Keratinocyte (primary cell): ENCODE results near the gene SLC8A3. TPM values are rescaled to one million over a fixed set of nuclear protein-coding genes. Genes with fewer than 3 reads are reported as not detected.

Source experiments
- DNase-seq: peaks from one replicate; pipeline ENCODE4 v3.0.0-alpha.2; 2011; ENCODE audit warnings: low read depth, missing footprints, low spot score
- FAIRE-seq: peaks from 2 replicates; lab custom pipeline; 2011; peaks lifted over from hg19 to GRCh38; lab: Jason Lieb, UNC
- H2AFZ ChIP-seq: 2 replicates; pipeline ENCODE4 v1.6.0; 2012; ENCODE audit warnings: low read length, control low read depth, inconsistent platforms; ENCODE audit not compliant: control insufficient read depth
- H3K27ac ChIP-seq: 2 replicates; pipeline ENCODE4 v1.5.1; 2011; ENCODE audit warnings: low read length; ENCODE audit not compliant: control insufficient read depth, insufficient read depth
- H3K27me3 ChIP-seq: 3 replicates; pipeline ENCODE4 v1.6.0; 2011; ENCODE audit warnings: low read length; ENCODE audit not compliant: control insufficient read depth, insufficient read depth; ENCODE audit errors: extremely low read depth
- H3K36me3 ChIP-seq, 2 experiments: 2 replicates in 1 of 2; 3 replicates in 1 of 2; pipeline ENCODE4 v1.5.1; 2011; ENCODE audit warnings: low read length in 2 of 2, mild to moderate bottlenecking in 1 of 2; ENCODE audit not compliant: control insufficient read depth in 2 of 2, insufficient read depth in 2 of 2; ENCODE audit errors: extremely low read depth in 1 of 2
- H3K4me1 ChIP-seq: 3 replicates; pipeline ENCODE4 v1.5.1; 2011; ENCODE audit warnings: low read length; ENCODE audit not compliant: control insufficient read depth, insufficient read depth; ENCODE audit errors: extremely low read depth
- H3K4me2 ChIP-seq: 3 replicates; pipeline ENCODE4 v1.6.0; 2011; ENCODE audit warnings: low read depth, low read length; ENCODE audit not compliant: control insufficient read depth, insufficient read depth; ENCODE audit errors: extremely low read depth
- H3K4me3 ChIP-seq, 3 experiments: fragments of 200-600 bp in 1 of 3; sonication (generic) in 1 of 3; 2 replicates in 2 of 3; 3 replicates in 1 of 3; pipeline ENCODE4 v1.5.1; 2011 to 2016; ENCODE audit warnings: low read length in 3 of 3, mild to moderate bottlenecking in 3 of 3, control low read depth in 2 of 3, inconsistent platforms in 1 of 3, low read depth in 1 of 3, mixed read lengths in 1 of 3, mixed run types in 1 of 3, moderate library complexity in 1 of 3; ENCODE audit not compliant: control insufficient read depth in 2 of 3, insufficient read depth in 2 of 3; ENCODE audit errors: extremely low read depth in 1 of 3
- H3K79me2 ChIP-seq: 2 replicates; pipeline ENCODE4 v1.6.0; 2012; ENCODE audit warnings: low read length; ENCODE audit not compliant: control insufficient read depth, insufficient read depth
- H3K9ac ChIP-seq: 3 replicates; pipeline ENCODE4 v1.6.0; 2011; ENCODE audit warnings: low read length; ENCODE audit not compliant: control insufficient read depth, insufficient read depth; ENCODE audit errors: extremely low read depth
- H3K9me1 ChIP-seq: 3 replicates; pipeline ENCODE4 v1.6.0; 2011; ENCODE audit warnings: low read length; ENCODE audit not compliant: control insufficient read depth, insufficient read depth; ENCODE audit errors: extremely low read depth
- H3K9me3 ChIP-seq: 2 replicates; pipeline ENCODE4 v1.5.1; 2012; ENCODE audit warnings: low read depth, low read length; ENCODE audit not compliant: control insufficient read depth
- H4K20me1 ChIP-seq: 3 replicates; pipeline ENCODE4 v1.6.0; 2011; ENCODE audit warnings: low read length; ENCODE audit not compliant: control insufficient read depth, insufficient read depth; ENCODE audit errors: extremely low read depth
- EZH2 ChIP-seq: IDR thresholded peaks from one replicate; pipeline ENCODE4 v1.6.1; 2012; ENCODE audit warnings: inconsistent platforms, mild to moderate bottlenecking, low read length, moderate library complexity
- dilution Hi-C: fragments of 300-500 bp; cut with MboI; formaldehyde crosslinking; loops from one replicate; pipeline ENCODE4 v1.7.0; 2020; ENCODE audit warnings: low sequenced_read_pairs; ENCODE audit not compliant: extremely low pct_ligation_motif_present
- polyA plus RNA-seq, 5 experiments: library from polyadenylated mRNA; depleted of rRNA in 3 of 5; stranded (reverse) in 3 of 5; stranded (forward) in 1 of 5; unstranded in 1 of 5; fragments of >200 nt; gene quantifications; 1 replicate in 1 of 5; 2 replicates in 3 of 5; 3 replicates in 1 of 5; pipeline versions ENCODE4 v1.2.1 to v1.2.3, GENCODE V29; 2011 to 2012; ENCODE audit warnings: missing spikeins in 2 of 5, low read depth in 1 of 5, low replicate concordance in 1 of 5
- TF ChIP-seq, protein P1 (sequence below), 3 experiments: IDR thresholded peaks in 1 of 3; conservative IDR thresholded peaks in 1 of 3; optimal IDR thresholded peaks in 1 of 3; 2 replicates in 2 of 3; 3 replicates in 1 of 3; pipeline versions ENCODE3 to v1.5.1; 2011; ENCODE audit warnings: low read length in 3 of 3, mild to moderate bottlenecking in 3 of 3, moderate library complexity in 2 of 3, control low read depth in 1 of 3, inconsistent platforms in 1 of 3; ENCODE audit not compliant: insufficient read depth in 2 of 3; ENCODE audit errors: extremely low read depth in 1 of 3

SLC8A3 gene
- polyA plus RNA-seq, 1 donor (not counting 4 experiments of a cell fraction or from before 2014, with no cell fraction given) = not detected

DNA sequence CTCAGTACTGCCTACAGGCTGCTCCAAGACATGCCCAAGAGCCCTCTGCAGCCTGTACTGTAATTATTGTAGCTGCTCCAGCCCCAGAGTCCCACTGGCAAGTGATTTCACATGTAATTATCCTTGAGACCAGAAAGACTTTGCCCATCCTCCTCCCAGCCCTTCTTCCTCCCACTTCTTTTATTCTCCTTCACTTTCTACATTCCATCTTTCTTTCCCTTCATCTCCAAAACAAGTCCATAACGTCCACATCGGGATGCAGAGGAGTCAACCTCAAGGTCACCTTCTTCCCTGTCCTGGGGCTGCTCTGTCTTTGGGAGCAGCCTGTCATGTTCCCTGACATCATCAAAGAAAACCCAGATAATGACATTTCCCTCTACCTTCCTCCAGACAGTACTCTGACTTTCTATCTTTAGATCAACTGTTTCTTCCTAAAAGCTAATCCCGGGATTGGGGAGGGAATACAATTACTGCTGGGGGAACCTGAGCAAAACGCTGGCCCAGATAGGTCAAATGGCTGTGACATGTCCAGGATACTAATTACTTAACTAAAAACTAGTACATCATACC is 39.1 kb downstream of the SLC8A3 start:
- no peak for FAIRE-seq
- no peaks in the 10 kb centered on the region for H3K36me3 ChIP-seq
- TF ChIP-seq, protein P1, sequence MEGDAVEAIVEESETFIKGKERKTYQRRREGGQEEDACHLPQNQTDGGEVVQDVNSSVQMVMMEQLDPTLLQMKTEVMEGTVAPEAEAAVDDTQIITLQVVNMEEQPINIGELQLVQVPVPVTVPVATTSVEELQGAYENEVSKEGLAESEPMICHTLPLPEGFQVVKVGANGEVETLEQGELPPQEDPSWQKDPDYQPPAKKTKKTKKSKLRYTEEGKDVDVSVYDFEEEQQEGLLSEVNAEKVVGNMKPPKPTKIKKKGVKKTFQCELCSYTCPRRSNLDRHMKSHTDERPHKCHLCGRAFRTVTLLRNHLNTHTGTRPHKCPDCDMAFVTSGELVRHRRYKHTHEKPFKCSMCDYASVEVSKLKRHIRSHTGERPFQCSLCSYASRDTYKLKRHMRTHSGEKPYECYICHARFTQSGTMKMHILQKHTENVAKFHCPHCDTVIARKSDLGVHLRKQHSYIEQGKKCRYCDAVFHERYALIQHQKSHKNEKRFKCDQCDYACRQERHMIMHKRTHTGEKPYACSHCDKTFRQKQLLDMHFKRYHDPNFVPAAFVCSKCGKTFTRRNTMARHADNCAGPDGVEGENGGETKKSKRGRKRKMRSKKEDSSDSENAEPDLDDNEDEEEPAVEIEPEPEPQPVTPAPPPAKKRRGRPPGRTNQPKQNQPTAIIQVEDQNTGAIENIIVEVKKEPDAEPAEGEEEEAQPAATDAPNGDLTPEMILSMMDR (optimal IDR thresholded peaks at IDR 0.05 in 1 of 3, IDR thresholded peaks at IDR 0.05 in 1 of 3, conservative IDR thresholded peaks at IDR 0.05 in 1 of 3; ENCODE audit: extremely low read depth in 1 of 3, insufficient read depth in 2 of 3, low read length in 3 of 3) = no peak
- no peak for TF ChIP-seq EZH2

DNA sequence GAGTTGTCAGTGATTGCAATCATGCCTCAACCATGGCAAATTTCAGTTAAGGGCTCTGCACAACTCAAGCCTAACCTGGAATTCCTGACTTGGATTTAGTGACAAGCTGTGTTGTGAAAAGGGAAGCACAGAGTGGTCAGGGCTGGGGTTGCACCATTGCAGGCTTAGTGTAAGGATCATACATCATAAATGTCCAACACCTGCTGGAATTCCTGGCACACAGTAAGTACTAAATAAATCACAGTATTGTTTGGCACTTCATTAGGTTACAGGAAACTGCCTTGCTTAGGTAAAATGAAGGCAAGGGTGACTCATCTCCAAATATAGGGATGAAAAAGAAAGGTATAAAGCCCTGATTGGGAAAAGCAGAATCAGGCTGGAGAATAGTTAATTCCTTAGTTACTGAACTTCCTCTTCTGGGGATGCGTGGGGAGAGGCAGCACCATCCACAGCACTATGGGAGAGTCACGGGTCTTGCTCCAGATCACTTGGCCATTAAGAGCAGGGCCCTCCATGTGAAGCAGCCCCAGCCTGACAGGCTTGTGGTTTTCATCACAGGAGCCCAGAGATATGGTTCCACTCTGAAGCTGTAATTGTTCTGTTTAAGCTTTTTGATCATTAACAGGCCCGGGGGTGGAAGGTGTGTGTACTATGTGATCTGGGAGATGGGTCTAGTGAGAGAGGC is 39.7 kb downstream of the SLC8A3 start:
- H3K27ac ChIP-seq = no peak overlapping the region
- H3K36me3 ChIP-seq = no peaks in the 10 kb centered on the region
- FAIRE-seq (no peak), DNase-seq (no peak)
- no peaks in the 10 kb centered on the region for H3K27me3 ChIP-seq
- H3K9ac ChIP-seq = no peak overlapping the region
- H3K4me1 ChIP-seq = no peaks in the 10 kb centered on the region
- dilution Hi-C loops = no loop called here
- no peaks in the 10 kb centered on the region for H4K20me1 ChIP-seq
- no peak overlapping the region for H3K4me3 ChIP-seq
- H3K4me2 ChIP-seq = no peak overlapping the region
- H3K9me1 ChIP-seq = no peaks in the 10 kb centered on the region
- H3K9me3 ChIP-seq = no peaks in the 10 kb centered on the region
- no peaks in the 10 kb centered on the region for H3K79me2 ChIP-seq
- TF ChIP-seq, protein P1 (optimal IDR thresholded peaks at IDR 0.05 in 1 of 3, IDR thresholded peaks at IDR 0.05 in 1 of 3, conservative IDR thresholded peaks at IDR 0.05 in 1 of 3; ENCODE audit: extremely low read depth in 1 of 3, insufficient read depth in 2 of 3, low read length in 3 of 3) = no peak
- no peak for TF ChIP-seq EZH2
- H2AFZ ChIP-seq = no peak overlapping the region

More for the DNA sequence above, 39.1 kb downstream of the SLC8A3 start:
- Histone ChIP-seq H3K4me2 (no peak overlapping the region), H3K27me3 (no peaks in the 10 kb centered on the region), H3K9me1 (no peaks in the 10 kb centered on the region), H2AFZ (no peak overlapping the region), H3K9me3 (no peaks in the 10 kb centered on the region), H3K9ac (no peak overlapping the region), H3K4me1 (no peaks in the 10 kb centered on the region), H3K27ac (no peak overlapping the region), H4K20me1 (no peaks in the 10 kb centered on the region), H3K79me2 (no peaks in the 10 kb centered on the region), H3K4me3 (no peak overlapping the region)
- dilution Hi-C loops = no loop called here
- DNase-seq = no peak
